Measurements from ENCODE around the gene HOXA5. TPM values are rescaled to one million over a fixed set of nuclear protein-coding genes. Genes with fewer than 3 reads are reported as not detected.

HOXA5 gene
- total and polyA plus RNA-seq, 2 donors (not counting 3 experiments of a cell fraction or from before 2014, with no cell fraction given), result 18.6 to 18.8 TPM

DNA sequence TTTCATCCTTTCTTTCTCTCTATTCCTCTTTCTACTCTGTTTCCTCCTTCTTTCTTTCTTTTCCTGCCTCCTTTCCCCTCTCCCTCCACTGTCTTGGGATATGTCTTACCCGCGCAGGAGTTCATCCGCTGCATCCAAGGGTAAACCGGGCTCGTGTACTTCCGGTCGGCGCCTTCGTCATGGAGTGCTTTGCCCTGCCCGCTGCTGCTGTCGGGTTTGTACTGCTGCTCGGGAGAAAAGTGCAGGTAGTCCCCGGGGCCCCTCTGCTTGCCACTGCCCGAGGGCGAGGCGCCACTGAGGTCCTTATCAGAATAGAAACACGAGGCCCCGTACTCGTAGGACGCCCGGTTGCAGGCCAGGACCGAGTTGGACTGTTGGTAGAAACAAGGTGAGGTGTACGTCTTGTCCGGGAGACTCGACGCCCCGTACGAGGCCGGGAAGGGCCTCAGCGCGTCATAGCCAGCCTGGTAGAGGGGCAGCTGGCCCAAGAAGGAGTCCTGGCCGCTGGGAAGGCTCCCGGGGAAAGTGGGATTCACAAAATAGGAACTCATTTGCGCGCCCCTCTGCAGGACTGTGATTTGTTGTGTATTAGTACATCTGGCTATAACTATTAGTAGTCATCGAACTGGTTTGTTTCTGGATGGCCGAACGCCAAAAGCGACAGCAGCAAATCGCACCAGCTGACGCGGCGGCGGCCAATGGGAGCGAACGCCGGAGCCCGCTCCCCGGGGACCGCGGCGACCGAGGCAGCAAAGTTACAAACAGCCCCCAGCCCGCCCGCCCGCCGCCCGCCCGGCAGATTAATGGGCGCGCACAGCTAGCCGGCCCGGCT, 3.9 kb upstream of the HOXA5 start, which contains the start of gene HOXA6:
Gene HOXA6, minus strand, starts transcription at position 576 of the 832 bp plus-strand sequence. Its CDS starts 25 bp downstream, at position 551.
- Histone ChIP-seq H3K36me3 (ENCODE audit: control insufficient read depth in 2 of 2, extremely low read depth in 1 of 2, insufficient read depth in 2 of 2, low read length in 2 of 2) (peaks cover 0 to 14% of the 10 kb centered on the region in 2 experiments), H3K4me1 (ENCODE audit: control insufficient read depth, extremely low read depth, insufficient read depth, low read length) (peaks cover 59% of the 10 kb centered on the region), H2AFZ (ENCODE audit: low read depth, low read length) (no peak within 1 kb of the TSS), H3K9me3 (replicated peaks; ENCODE audit: control insufficient read depth, insufficient read depth, low read length) (no peaks in the 10 kb centered on the region), H3K27ac (ENCODE audit: insufficient read depth, low read depth, low read length) (peak within 1 kb of the TSS; percentile 67), H3K9me1 (replicated peaks; ENCODE audit: control insufficient read depth, extremely low read depth, insufficient read depth, low read length) (no peaks in the 10 kb centered on the region), H3K27me3 (ENCODE audit: control insufficient read depth in 2 of 2, insufficient read depth in 2 of 2, low read length in 2 of 2) (no peaks in the 10 kb centered on the region), H4K20me1 (replicated peaks; ENCODE audit: control insufficient read depth, extremely low read depth, insufficient read depth, low read length) (no peaks in the 10 kb centered on the region), H3K4me2 (ENCODE audit: insufficient read depth, low read length) (peak within 1 kb of the TSS; percentile 78), H3K9ac (replicated peaks; ENCODE audit: extremely low read depth, insufficient read depth, low read length) (peak within 1 kb of the TSS; percentile 65), H3K79me2 (ENCODE audit: control insufficient read depth, insufficient read depth, low read length) (peaks cover 97% of the 10 kb centered on the region), H3K4me3 (replicated peaks in 1 of 3; ENCODE audit: insufficient read depth in 1 of 3, low read depth in 1 of 3, low read length in 3 of 3) (peak within 1 kb of the TSS; percentile 9 to 85 (median 54))
- DNase-seq (ENCODE audit: low read depth, low spot score) (peak; percentile 76), FAIRE-seq (peak; percentile 80)
- intact Hi-C loops (cut with micrococcal nuclease) (no loop called here), dilution Hi-C loops (cut with MboI; ENCODE audit: extremely low pct_ligation_motif_present, low sequenced_read_pairs) (no loop called here)
- ChIA-PET CTCF (interaction anchor here (0.6 to 7.0 kb wide), 11 partner anchors 8 to 777 kb away, joined by 3 to 83 read pairs (median 6); partner anchors contain the start of gene HOXA7), POLR2A (interaction anchor here (1.1 to 1.3 kb wide), 2 partner anchors 12 to 14 kb away, joined by 3 to 8 read pairs; no protein-coding TSS in a partner anchor)
- no peak for TF ChIP-seq EZH2 (IDR thresholded peaks at IDR 0.05; ENCODE audit: borderline replicate concordance, low read depth, low read length, severe bottlenecking)
- TF ChIP-seq POLR2AphosphoS5 (IDR thresholded peaks at IDR 0.05; ENCODE audit: insufficient read depth, low read depth, low read length), result no peak
- TF ChIP-seq, protein P1, sequence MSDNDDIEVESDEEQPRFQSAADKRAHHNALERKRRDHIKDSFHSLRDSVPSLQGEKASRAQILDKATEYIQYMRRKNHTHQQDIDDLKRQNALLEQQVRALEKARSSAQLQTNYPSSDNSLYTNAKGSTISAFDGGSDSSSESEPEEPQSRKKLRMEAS (IDR thresholded peaks at IDR 0.05; ENCODE audit: insufficient read depth, insufficient read length), result no peak
- no peak for TF ChIP-seq JUN (IDR thresholded peaks at IDR 0.05; ENCODE audit: borderline replicate concordance, insufficient read depth, insufficient read length, low read depth)
- TF ChIP-seq, protein P2, sequence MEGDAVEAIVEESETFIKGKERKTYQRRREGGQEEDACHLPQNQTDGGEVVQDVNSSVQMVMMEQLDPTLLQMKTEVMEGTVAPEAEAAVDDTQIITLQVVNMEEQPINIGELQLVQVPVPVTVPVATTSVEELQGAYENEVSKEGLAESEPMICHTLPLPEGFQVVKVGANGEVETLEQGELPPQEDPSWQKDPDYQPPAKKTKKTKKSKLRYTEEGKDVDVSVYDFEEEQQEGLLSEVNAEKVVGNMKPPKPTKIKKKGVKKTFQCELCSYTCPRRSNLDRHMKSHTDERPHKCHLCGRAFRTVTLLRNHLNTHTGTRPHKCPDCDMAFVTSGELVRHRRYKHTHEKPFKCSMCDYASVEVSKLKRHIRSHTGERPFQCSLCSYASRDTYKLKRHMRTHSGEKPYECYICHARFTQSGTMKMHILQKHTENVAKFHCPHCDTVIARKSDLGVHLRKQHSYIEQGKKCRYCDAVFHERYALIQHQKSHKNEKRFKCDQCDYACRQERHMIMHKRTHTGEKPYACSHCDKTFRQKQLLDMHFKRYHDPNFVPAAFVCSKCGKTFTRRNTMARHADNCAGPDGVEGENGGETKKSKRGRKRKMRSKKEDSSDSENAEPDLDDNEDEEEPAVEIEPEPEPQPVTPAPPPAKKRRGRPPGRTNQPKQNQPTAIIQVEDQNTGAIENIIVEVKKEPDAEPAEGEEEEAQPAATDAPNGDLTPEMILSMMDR (IDR thresholded peaks at IDR 0.05; ENCODE audit: extremely low read depth in 1 of 2, insufficient read depth in 1 of 2, low read depth in 1 of 2, low read length in 2 of 2), result no peak
- TF ChIP-seq MYC (IDR thresholded peaks at IDR 0.05; ENCODE audit: low read depth, low read length), result no peak
- no peak for TF ChIP-seq GATA2 (IDR thresholded peaks at IDR 0.05; ENCODE audit: insufficient read depth, insufficient read length, low read depth, low read length)
- no peak for TF ChIP-seq FOS (IDR thresholded peaks at IDR 0.05; ENCODE audit: borderline replicate concordance, insufficient read depth, low read length)
- no peak for TF ChIP-seq POLR2A (IDR thresholded peaks at IDR 0.05; ENCODE audit: low read depth, low read length)
- no TSS peak for BruUV-seq (replicated peaks)
